HCT116 (cell line): ENCODE measurements around the gene GRHL1. TPM values are rescaled to one million over a fixed set of nuclear protein-coding genes. Genes with fewer than 3 reads are reported as not detected.

Experiments used
- ATAC-seq: fragments of 200-7000 bp; cut with Tn5 transposase; 2 replicates; pipeline ENCODE4 v1.9.1; 2020; ENCODE audit warnings: mild to moderate bottlenecking, moderate library complexity
- BruUV-seq: library from RNA; stranded (reverse); fragments of 400-500 nt; replicated peaks from 2 replicates; lab custom pipeline; 2021; lab: Mats Ljungman, UMichigan
- CTCF ChIA-PET: fragments of 300-600 bp; sonication (Branson Sonifier 250); formaldehyde crosslinking; loops from one replicate; lab custom pipeline; 2021; ENCODE audit warnings: antibody characterized with exemption; lab: Charles Lee
- POLR2A ChIA-PET: fragments of 300-600, 350-600 bp; sonication (Branson Sonifier 250); formaldehyde crosslinking; loops from one replicate; lab custom pipeline; 2021; ENCODE audit warnings: antibody characterized with exemption; lab: Charles Lee
- RAD21 ChIA-PET, 2 experiments: fragments of 300-600 bp; sonication (Branson Sonifier 250); formaldehyde crosslinking; loops; one replicate each; lab custom pipeline; 2023; ENCODE audit warnings: low total read pairs in 2 of 2; ENCODE audit not compliant: uncharacterized antibody in 2 of 2, unreplicated experiment in 2 of 2, low non-redundant PET in 1 of 2; lab: Charles Lee
- DNase-seq: peaks from one replicate; pipeline ENCODE4 v3.0.0-alpha.2; 2010; ENCODE audit warnings: low read depth, low spot score
- H2AFZ ChIP-seq: fragments of 200-600 bp; shearing (Covaris generic), sonication (generic); 2 replicates; pipeline ENCODE4 v1.6.1; 2017; ENCODE audit warnings: low read depth, mixed run types, mixed read lengths, antibody characterized with exemption, low read length; ENCODE audit not compliant: poor library complexity, severe bottlenecking
- H3K27ac ChIP-seq: 2 replicates; pipeline ENCODE4 v1.5.1; 2012; ENCODE audit warnings: low read depth, low read length
- H3K27me3 ChIP-seq: fragments of 200-600 bp; sonication (generic); 2 replicates; pipeline ENCODE4 v1.6.1; 2016; ENCODE audit warnings: mixed run types, low read length, mixed read lengths; ENCODE audit not compliant: insufficient read depth
- H3K36me3 ChIP-seq, 2 experiments: fragments of 200-500 bp in 1 of 2; fragments of 200-600 bp in 1 of 2; sonication (Bioruptor generic) in 1 of 2; sonication (generic) in 1 of 2; 2 replicates each; pipeline versions ENCODE4 v1.5.1 to v1.6.1; 2014 to 2016; ENCODE audit warnings: low read length in 2 of 2, inconsistent platforms in 1 of 2, mixed read lengths in 1 of 2, mixed run types in 1 of 2; ENCODE audit not compliant: insufficient read depth in 2 of 2, control insufficient read depth in 1 of 2
- H3K4me1 ChIP-seq, 2 experiments: fragments of 200-600 bp in 1 of 2; sonication (generic) in 1 of 2; 2 replicates each; pipeline versions ENCODE4 v1.5.1 to v1.6.1; 2012 to 2017; ENCODE audit warnings: low read length in 2 of 2, inconsistent platforms in 1 of 2, mild to moderate bottlenecking in 1 of 2, mixed read lengths in 1 of 2, mixed run types in 1 of 2, moderate library complexity in 1 of 2; ENCODE audit not compliant: insufficient read depth in 2 of 2, control insufficient read depth in 1 of 2
- H3K4me2 ChIP-seq: fragments of 200-600 bp; sonication (generic); 2 replicates; pipeline ENCODE4 v1.6.1; 2017; ENCODE audit warnings: mixed run types, low read length, mixed read lengths
- H3K4me3 ChIP-seq, 2 experiments: fragments of 200-600 bp in 1 of 2; sonication (generic) in 1 of 2; replicated peaks in 1 of 2; 2 replicates each; pipeline ENCODE4 v1.5.1; 2011 to 2016; ENCODE audit warnings: low read length in 2 of 2, control low read depth in 1 of 2, low read depth in 1 of 2, mild to moderate bottlenecking in 1 of 2, mixed read lengths in 1 of 2, mixed run types in 1 of 2
- H3K79me2 ChIP-seq: fragments of 200-600 bp; sonication (generic); 2 replicates; pipeline ENCODE4 v1.6.1; 2017; ENCODE audit warnings: mild to moderate bottlenecking, mixed run types, low read length, moderate library complexity, mixed read lengths; ENCODE audit not compliant: insufficient read depth
- H3K9ac ChIP-seq: fragments of 200-600 bp; sonication (generic); 2 replicates; pipeline ENCODE4 v1.6.1; 2016; ENCODE audit warnings: low read length, mixed read lengths
- H3K9me2 ChIP-seq: fragments of 200-600 bp; sonication (generic), shearing (Covaris generic); 2 replicates; pipeline ENCODE4 v1.6.1; 2017; ENCODE audit warnings: mixed run types, mild to moderate bottlenecking, moderate library complexity; ENCODE audit not compliant: insufficient read depth
- H3K9me3 ChIP-seq, 2 experiments: fragments of 200-500 bp in 1 of 2; fragments of 200-600 bp in 1 of 2; sonication (Bioruptor generic) in 1 of 2; sonication (generic) in 1 of 2; 2 replicates each; pipeline ENCODE4 v1.6.1; 2014 to 2017; ENCODE audit warnings: low read length in 2 of 2, mixed read lengths in 2 of 2, inconsistent platforms in 1 of 2, low read depth in 1 of 2, mild to moderate bottlenecking in 1 of 2, mixed run types in 1 of 2, moderate library complexity in 1 of 2; ENCODE audit not compliant: control insufficient read depth in 1 of 2, insufficient read depth in 1 of 2
- H4K20me1 ChIP-seq: fragments of 200-600 bp; sonication (generic), shearing (Covaris generic); 2 replicates; pipeline ENCODE4 v1.6.1; 2017; ENCODE audit warnings: mixed run types, mild to moderate bottlenecking, moderate library complexity; ENCODE audit not compliant: insufficient read depth
- CEBPB ChIP-seq: IDR thresholded peaks from 2 replicates; pipeline ENCODE4 v1.6.1; 2012; ENCODE audit warnings: low read depth
- JUND ChIP-seq: IDR thresholded peaks from 2 replicates; pipeline ENCODE4 v1.6.1; 2012
- POLR2AphosphoS5 ChIP-seq: IDR thresholded peaks from 2 replicates; pipeline ENCODE4 v1.6.1; 2011; ENCODE audit warnings: mild to moderate bottlenecking, low read depth, low read length, moderate library complexity
- SP1 ChIP-seq: IDR thresholded peaks from 2 replicates; pipeline ENCODE4 v1.6.1; 2012; ENCODE audit warnings: low read depth
- YY1 ChIP-seq: IDR thresholded peaks from 2 replicates; pipeline ENCODE4 v1.6.1; 2011; ENCODE audit warnings: low read length, low read depth, moderate library complexity, mild to moderate bottlenecking; ENCODE audit not compliant: insufficient replicate concordance; ENCODE audit errors: extremely low read depth
- ZFX ChIP-seq: fragments of 450-650 bp; IDR thresholded peaks from 2 replicates; pipeline ENCODE4 v1.6.1; 2017
- ZNF274 ChIP-seq: fragments of 200-500 bp; sonication (Bioruptor generic); IDR thresholded peaks from 2 replicates; pipeline ENCODE4 v1.6.1; 2014; ENCODE audit warnings: mild to moderate bottlenecking, low read depth, low read length, inconsistent platforms
- intact Hi-C: fragments of 100-400 bp; cut with micrococcal nuclease; formaldehyde crosslinking; loops from 2 replicates; pipeline ENCODE4 v1.10.0; 2022
- total RNA-seq: library from RNA; stranded (reverse); gene quantifications from one replicate; pipeline ENCODE4 v1.2.1, GENCODE V29; 2021; ENCODE audit not compliant: unreplicated experiment
- TF ChIP-seq, protein P1 (sequence below): IDR thresholded peaks from 2 replicates; pipeline ENCODE4 v1.6.1; 2012

Gene GRHL1
- total RNA-seq, 1 experiment from 2014 or later, result 8.5 TPM

DNA sequence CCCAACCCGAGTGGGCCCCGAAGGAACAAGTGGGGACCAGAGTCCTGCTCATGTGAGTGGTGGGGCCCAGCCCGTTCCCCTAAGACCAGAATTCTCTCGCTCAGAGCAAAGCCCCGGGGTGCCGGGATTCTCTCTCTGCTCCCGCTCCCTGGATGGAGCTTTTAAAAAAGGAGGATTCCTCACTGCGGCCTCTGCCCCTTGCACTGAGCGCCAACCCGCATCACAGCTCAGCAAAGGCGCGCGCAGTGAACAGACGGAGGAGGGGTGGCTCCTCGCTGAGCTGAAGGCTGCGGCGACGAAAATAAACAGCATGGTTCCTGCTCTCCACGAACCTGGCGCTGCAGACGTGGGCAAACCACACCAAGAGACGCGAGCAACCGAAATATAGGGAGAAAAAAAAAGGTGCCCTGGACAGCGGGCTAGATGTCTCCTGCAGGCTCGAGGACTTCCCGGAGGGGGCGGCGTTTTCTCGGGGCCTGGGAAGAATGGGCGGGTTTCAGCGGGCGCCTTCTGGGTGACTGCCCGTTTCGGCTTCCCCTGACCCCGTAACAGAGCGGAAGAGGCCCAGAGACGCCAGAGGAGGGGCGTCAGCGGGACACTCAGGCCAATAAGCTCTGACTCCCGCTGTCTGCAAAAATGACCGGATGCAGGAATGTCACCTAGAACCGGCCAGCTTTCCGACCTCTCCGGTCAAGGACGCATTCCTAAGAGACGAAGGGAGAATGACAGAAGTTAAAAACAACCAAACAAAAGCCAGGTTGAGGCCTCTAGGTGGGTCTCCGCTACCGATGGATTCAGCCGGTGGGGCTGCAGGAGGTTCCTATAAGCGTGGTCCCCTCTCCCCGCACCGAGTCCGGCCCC is 91.0 kb downstream of the GRHL1 start:
- Histone ChIP-seq H2AFZ (no peak overlapping the region), H3K4me3 (no peak overlapping the region), H3K27me3 (no peaks in the 10 kb centered on the region), H3K9me2 (no peaks in the 10 kb centered on the region), H3K9me3 (peaks cover 4 to 8% of the 10 kb centered on the region in 2 experiments; a peak in 1 of 4 replicates), H3K79me2 (no peaks in the 10 kb centered on the region), H3K4me1 (peaks cover 3 to 21% of the 10 kb centered on the region in 2 experiments; a peak in 2 of 4 replicates), H3K9ac (no peak overlapping the region), H4K20me1 (no peaks in the 10 kb centered on the region), H3K36me3 (no peaks in the 10 kb centered on the region), H3K4me2 (no peak overlapping the region), H3K27ac (no peak overlapping the region)
- ChIA-PET CTCF (no interaction called here), RAD21 (no interaction called here), POLR2A (no interaction called here)
- DNase-seq, result no peak
- BruUV-seq, result TSS peak; percentile 45
- intact Hi-C loops, result loop anchor here (10.0 kb wide), 1 partner anchor 488 kb away; the partner anchor contains the start of gene ADAM17
- ATAC-seq, result no peak
- TF ChIP-seq ZNF274 (no peak), JUND (no peak), CEBPB (no peak), SP1 (no peak), ZFX (no peak), POLR2AphosphoS5 (no peak), YY1 (no peak)
- TF ChIP-seq, protein P1, sequence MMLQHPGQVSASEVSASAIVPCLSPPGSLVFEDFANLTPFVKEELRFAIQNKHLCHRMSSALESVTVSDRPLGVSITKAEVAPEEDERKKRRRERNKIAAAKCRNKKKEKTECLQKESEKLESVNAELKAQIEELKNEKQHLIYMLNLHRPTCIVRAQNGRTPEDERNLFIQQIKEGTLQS, result no peak
